Measurements from ENCODE around the gene SAMD7.
A peak's percentile ranks its signal among the peaks of the same experiment; 100 is the strongest.

SAMD7 gene

DNA sequence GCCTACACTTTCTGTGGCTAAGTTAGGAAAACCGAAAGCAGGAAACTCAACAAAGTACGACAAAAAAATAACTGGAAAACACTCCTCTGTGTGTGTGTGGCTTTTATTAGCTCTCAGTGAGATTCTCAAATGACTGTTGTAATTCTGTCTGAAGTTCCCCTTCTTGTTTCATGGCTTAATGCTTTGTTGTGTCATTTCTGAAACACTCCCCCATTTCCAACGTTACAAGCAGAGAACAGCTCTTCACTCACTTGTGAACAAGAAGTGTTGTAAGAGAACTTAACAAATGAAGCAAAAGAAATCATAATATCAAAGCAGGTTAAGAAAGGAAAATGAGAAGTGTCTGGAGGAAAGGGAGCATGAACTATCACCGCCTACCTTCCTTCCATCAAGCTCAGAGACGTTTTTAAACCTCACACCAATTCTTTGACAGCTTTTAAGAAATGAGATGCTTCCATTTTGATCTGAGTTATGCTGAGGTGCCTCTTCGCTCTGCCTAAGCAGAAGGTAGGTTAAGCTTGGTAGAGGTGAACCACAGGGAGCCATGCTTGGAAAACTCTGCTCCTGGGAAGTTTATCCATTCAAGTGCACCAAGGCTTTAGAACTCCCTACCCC is 42.9 kb downstream of the SAMD7 start:
- no peak for DNase-seq (ENCODE audit: insufficient read length, low spot score)
- 0 out of 2 replicates have a peak, but pooled peaks have one; percentile 10 for TF ChIP-seq TAF1 (IDR thresholded peaks at IDR 0.05; ENCODE audit: low read depth, low read length)
- no peak for TF ChIP-seq SPI1 (IDR thresholded peaks at IDR 0.05; ENCODE audit: low read depth, low read length)
- no peak for TF ChIP-seq PAX5 (IDR thresholded peaks at IDR 0.05; ENCODE audit: insufficient read depth, low read length, severe bottlenecking)
- no peak for TF ChIP-seq POU2F2 (IDR thresholded peaks at IDR 0.05; ENCODE audit: low read depth, low read length)
- no peak for TF ChIP-seq POLR2A (IDR thresholded peaks at IDR 0.05; ENCODE audit: low read depth, low read length)
- TF ChIP-seq POLR2AphosphoS5 (IDR thresholded peaks at IDR 0.05; ENCODE audit: low read depth, low read length) = peak; percentile 49; the same call in 1 of the 2 replicates
- no peak for FAIRE-seq

DNA sequence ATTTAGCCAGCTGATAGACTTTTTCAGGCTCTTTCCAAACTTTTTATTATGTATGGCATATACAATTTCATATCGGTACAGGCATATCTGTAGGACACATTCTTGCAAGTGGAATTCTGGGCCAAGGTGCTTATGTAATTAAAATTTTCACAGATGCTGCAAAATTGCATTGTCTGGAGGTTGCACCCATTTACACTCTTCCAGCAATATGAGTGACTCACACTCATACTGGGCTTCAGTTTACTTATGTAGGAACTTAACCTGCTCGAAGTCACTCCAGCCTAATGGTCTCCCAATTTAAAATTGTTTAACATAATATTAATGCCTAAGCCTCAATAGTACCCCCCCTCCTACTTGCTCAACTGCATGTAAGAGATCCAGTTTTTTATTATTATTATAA is 44.0 kb downstream of the SAMD7 start:
- TF ChIP-seq POLR2AphosphoS5 (IDR thresholded peaks at IDR 0.05; ENCODE audit: low read depth, low read length) (no peak), PAX5 (IDR thresholded peaks at IDR 0.05; ENCODE audit: insufficient read depth, low read length, severe bottlenecking) (no peak), SPI1 (IDR thresholded peaks at IDR 0.05; ENCODE audit: low read depth, low read length) (no peak), POLR2A (IDR thresholded peaks at IDR 0.05; ENCODE audit: low read depth, low read length) (no peak), POU2F2 (IDR thresholded peaks at IDR 0.05; ENCODE audit: low read depth, low read length) (no peak), TAF1 (IDR thresholded peaks at IDR 0.05; ENCODE audit: low read depth, low read length) (no peak)
- DNase-seq (ENCODE audit: insufficient read length, low spot score) (no peak), FAIRE-seq (no peak)

DNA sequence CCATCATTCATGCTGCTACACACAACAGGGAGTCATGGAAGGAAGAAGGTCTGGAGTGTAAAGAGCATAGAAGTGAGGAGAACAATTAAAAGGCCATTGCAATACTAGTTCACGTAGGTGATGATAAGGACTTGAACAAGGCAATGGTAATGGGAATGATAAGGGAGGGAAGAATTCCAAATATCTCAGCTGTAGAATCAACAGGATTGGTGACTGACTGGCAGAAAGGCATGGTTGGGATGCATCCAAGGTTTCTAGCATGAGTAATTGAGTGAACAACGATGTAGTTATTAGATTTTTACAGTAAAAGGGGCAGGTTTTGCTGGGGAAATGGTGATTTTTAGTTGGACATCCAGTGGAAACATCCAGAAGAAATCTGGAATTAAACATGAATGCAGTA is 52.8 kb downstream of the SAMD7 start:
- TF ChIP-seq POU2F2 (IDR thresholded peaks at IDR 0.05; ENCODE audit: low read depth, low read length) (no peak), TAF1 (IDR thresholded peaks at IDR 0.05; ENCODE audit: low read depth, low read length) (no peak), PAX5 (IDR thresholded peaks at IDR 0.05; ENCODE audit: insufficient read depth, low read length, severe bottlenecking) (no peak), SPI1 (IDR thresholded peaks at IDR 0.05; ENCODE audit: low read depth, low read length) (no peak), POLR2AphosphoS5 (IDR thresholded peaks at IDR 0.05; ENCODE audit: low read depth, low read length) (no peak), POLR2A (IDR thresholded peaks at IDR 0.05; ENCODE audit: low read depth, low read length) (no peak)
- FAIRE-seq = no peak
- no peak for DNase-seq (ENCODE audit: insufficient read length, low spot score)

DNA sequence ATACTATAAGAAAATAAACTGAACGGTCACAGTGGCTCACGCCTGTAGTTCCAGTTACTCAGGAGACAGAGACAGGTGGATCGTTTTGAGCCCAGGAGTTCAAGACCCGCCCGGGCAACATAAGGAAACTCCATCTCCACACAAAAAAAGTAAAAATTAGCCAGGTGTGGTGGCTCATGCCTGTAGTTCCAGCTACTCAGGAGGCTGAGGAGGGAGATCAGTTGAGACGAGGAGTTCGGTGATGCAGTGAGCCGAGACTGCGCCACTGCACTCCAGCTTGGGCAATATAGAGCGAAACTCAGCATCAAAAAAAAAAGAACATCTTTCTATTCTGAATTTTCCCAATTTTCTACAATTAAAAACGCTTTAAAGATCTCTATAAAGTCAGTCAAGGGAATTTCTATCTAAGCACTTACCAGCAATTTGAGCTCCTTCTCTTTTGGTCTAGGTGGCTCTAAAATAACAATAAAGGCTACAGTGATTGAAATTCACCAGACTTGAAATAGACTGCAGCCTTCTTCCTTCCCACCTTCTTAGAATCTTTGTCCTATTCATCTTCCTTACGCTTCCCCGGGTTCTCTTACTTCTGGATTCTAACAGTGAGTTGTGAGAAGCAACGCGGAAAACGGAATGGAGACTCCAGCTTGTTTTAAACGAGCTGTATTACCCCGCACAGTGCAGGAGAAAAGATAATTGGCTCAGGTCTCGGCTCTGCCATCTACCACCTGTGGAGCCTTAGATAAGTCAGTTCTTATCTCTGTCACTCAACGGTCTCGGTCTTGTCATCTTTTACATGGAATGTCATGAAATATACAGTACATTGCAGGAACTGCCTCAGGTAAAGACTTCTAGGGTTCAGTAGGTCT is 54.4 kb downstream of the SAMD7 start:
- DNase-seq (ENCODE audit: insufficient read length, low spot score) (no peak), FAIRE-seq (no peak)
- TF ChIP-seq SPI1 (IDR thresholded peaks at IDR 0.05; ENCODE audit: low read depth, low read length) (no peak), POLR2A (IDR thresholded peaks at IDR 0.05; ENCODE audit: low read depth, low read length) (no peak), POLR2AphosphoS5 (IDR thresholded peaks at IDR 0.05; ENCODE audit: low read depth, low read length) (no peak), PAX5 (IDR thresholded peaks at IDR 0.05; ENCODE audit: insufficient read depth, low read length, severe bottlenecking) (no peak), POU2F2 (IDR thresholded peaks at IDR 0.05; ENCODE audit: low read depth, low read length) (no peak), TAF1 (IDR thresholded peaks at IDR 0.05; ENCODE audit: low read depth, low read length) (no peak)

DNA sequence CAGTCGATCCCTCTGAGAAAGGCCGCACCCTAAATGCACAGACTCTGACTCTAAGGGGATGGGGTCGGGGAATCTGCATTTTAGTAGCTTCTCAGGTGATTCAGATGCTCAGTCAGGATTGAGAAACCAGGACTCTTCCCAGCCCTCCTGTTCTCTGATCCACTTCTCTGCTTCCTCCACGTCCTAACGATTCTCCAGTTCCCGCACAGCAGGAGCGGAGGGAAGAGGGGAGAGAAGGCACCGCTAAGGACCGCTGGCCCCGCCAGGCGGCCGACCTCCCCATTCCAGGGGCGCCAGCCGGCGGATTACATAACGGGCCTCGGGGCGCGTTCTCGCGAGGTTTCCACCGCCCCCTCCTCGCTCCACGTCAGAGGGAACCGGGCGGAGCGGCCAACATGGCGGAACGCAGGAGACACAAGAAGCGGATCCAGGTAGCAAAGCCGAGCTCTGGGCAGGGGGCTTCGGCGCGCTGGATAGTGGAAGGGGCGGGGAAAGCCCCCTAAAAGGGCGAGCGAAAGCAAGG is 55.1 kb downstream of the SAMD7 start, which contains the start of gene SEC62:
SEC62 (plus strand) TSS at position 380 of the 523 bp plus-strand sequence; CDS start at position 396, 16 bp downstream.
- TF ChIP-seq POLR2A (IDR thresholded peaks at IDR 0.05; ENCODE audit: low read depth, low read length) = no peak; the same call in 1 of the 2 replicates
- peak; percentile 76 for TF ChIP-seq POU2F2 (IDR thresholded peaks at IDR 0.05; ENCODE audit: low read depth, low read length)
- TF ChIP-seq SPI1 (IDR thresholded peaks at IDR 0.05; ENCODE audit: low read depth, low read length) = no peak; the same call in 1 of the 2 replicates
- peak; percentile 98 for TF ChIP-seq TAF1 (IDR thresholded peaks at IDR 0.05; ENCODE audit: low read depth, low read length)
- peak; percentile 14 for TF ChIP-seq PAX5 (IDR thresholded peaks at IDR 0.05; ENCODE audit: insufficient read depth, low read length, severe bottlenecking)
- peak; percentile 71 for TF ChIP-seq POLR2AphosphoS5 (IDR thresholded peaks at IDR 0.05; ENCODE audit: low read depth, low read length)
- DNase-seq (ENCODE audit: insufficient read length, low spot score) (peak; percentile 71), FAIRE-seq (peak; percentile 96)

DNA sequence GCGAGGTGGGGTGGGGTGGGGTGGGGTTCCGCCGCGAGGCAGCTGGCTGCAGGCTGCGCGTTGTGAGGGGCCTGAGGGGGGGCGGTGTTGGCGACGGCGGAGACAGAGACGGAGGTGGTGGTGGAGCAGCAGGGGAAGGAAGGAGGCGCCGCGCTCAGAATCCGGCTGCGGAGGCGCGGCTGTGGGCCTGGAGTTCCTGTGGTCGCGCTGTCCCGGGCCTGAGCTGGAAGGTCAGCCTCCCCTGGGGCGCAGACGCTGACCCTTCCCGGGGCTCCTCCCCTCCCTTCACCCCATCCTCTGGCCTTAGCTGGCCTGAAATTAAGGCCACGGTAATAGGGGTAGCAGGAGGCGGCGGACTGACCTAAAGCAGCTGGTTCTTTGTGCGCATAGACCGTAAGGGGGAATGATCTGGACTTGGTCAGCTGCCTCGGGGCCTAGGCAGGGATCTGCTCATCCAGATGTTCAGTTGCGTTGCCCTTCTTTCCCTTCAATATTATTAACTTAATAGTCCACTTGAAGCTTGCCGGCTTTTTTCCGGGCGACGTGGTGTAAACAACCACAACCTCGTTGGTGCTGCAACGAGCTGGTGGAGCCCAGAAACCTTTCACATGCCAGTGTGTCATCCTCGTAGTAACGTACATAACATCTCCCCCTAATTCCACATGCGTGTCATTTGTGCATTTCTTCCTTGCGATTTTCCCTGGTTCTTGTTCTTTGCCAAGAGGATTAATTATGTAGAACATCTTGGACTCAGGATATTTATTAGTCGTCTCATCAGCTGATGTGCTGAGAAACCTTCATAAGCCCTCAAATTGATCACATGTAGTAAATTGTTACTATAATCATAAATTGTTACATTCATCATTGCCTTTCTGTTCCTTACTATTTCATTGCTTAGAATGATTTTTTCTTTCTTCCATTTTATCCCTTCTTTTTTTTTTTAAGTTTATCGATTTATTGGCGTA is 55.9 kb downstream of the SAMD7 start:
- TF ChIP-seq SPI1 (IDR thresholded peaks at IDR 0.05; ENCODE audit: low read depth, low read length) = no peak
- no peak for TF ChIP-seq PAX5 (IDR thresholded peaks at IDR 0.05; ENCODE audit: insufficient read depth, low read length, severe bottlenecking)
- no peak; the same call in 1 of the 2 replicates for TF ChIP-seq POLR2A (IDR thresholded peaks at IDR 0.05; ENCODE audit: low read depth, low read length)
- no peak for DNase-seq (ENCODE audit: insufficient read length, low spot score)

DNA sequence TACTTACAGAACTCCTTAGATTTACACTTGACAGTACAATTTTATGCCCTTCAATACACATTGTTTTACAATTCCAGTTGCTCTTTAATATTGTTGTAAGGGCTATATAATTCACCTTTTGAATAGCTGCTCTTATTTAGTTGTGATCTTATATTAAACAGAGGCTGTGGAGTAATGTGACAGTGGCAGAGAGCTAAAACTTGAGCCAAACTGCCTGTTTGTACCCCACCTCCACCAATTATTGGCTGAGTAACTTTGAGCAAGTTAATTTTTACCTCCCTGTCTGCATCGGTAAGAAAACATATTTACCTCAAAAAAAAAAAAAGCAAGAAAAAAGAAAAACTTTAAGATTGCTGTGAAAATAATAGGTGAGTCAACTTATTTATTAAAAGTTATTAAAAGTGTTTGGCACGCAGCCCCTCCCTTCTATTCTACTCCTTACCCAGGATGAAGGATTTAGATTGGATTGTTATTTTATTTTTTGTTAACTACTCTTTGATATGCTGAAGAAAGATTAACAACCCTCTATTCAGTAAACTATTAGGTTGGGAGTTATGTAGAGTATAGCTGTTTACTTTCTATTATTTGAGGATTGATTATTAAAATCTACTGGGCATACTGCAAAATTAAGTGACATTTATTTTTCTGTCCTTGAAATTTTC is 57.0 kb downstream of the SAMD7 start:
- TF ChIP-seq POLR2A (IDR thresholded peaks at IDR 0.05; ENCODE audit: low read depth, low read length) = no peak
- TF ChIP-seq POLR2AphosphoS5 (IDR thresholded peaks at IDR 0.05; ENCODE audit: low read depth, low read length) = no peak
- TF ChIP-seq PAX5 (IDR thresholded peaks at IDR 0.05; ENCODE audit: insufficient read depth, low read length, severe bottlenecking) = no peak
- TF ChIP-seq SPI1 (IDR thresholded peaks at IDR 0.05; ENCODE audit: low read depth, low read length) = no peak
- TF ChIP-seq POU2F2 (IDR thresholded peaks at IDR 0.05; ENCODE audit: low read depth, low read length) = no peak
- TF ChIP-seq TAF1 (IDR thresholded peaks at IDR 0.05; ENCODE audit: low read depth, low read length) = no peak
- DNase-seq (ENCODE audit: insufficient read length, low spot score) (no peak), FAIRE-seq (no peak)

More for the DNA sequence above, 55.9 kb downstream of the SAMD7 start:
- FAIRE-seq = no peak

All from GM12891 (cell line).